ENCODE measurements around the gene FXYD7. TPM values are rescaled to one million over a fixed set of nuclear protein-coding genes. Genes with fewer than 3 reads are reported as not detected.
A peak's percentile ranks its signal among the peaks of the same experiment; 100 is the strongest.

The FXYD7 gene
- total RNA-seq, 1 donor from 2014 or later, result not detected

GRCh38 chr19:35114353-35115176 is 28.5 kb upstream of the FXYD7 start:
- TF ChIP-seq CTCF (IDR thresholded peaks at IDR 0.05; ENCODE audit: borderline replicate concordance), result no peak
- H3K4me1 ChIP-seq, result peaks cover 19% of the 10 kb centered on the region
- H3K27ac ChIP-seq (replicated peaks), result no peak overlapping the region
- peak overlapping the region; percentile 54 for H3K4me3 ChIP-seq
- intact Hi-C loops (cut with micrococcal nuclease), result no loop called here
- DNase-seq, result peak; percentile 72
- H3K36me3 ChIP-seq, result no peaks in the 10 kb centered on the region
- no peaks in the 10 kb centered on the region for H3K27me3 ChIP-seq (ENCODE audit: low read depth)
- no peaks in the 10 kb centered on the region for H3K9me3 ChIP-seq (replicated peaks)

DNA sequence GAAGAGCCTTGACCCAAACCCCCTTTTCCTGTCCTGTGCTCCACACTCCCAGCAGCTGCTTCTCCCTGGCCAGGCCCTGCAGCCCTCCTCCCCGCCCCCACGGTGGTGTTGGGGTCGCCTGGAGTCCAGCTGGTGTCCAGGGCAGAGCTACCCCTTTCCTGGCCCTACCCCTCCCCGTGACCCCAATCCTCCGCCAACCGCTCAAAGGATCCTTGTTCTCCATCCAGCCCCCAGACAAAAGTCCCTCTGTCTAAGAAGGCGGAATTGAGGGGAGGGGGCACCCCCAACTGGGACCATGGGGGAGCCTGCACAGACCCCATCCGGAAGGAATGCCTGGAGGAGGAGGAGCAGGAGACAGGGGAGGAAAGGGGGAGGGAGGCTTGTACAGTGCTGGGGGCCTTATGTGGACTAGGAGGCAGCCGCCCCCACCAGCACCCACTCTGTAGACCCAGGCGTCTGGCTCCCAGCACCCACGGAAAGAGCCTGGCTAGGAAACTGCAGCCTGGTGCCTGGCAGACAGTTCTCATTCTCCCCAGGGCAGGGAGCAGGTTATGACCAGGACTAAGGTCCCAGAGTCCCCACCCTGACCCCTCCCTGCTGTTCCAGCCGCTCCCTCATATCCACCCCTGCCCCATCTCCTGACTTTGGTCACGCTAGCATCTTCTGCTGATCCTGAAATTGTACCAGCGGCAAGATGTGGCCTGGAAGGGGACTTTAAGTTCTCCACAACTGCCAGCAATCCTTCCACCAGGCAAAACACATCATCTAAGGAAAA is 27.7 kb upstream of the FXYD7 start, which contains the start of gene FXYD3:
Gene FXYD3, plus strand, starts transcription at position 647 of the 775 bp plus-strand sequence. CDS start 3,554 bp downstream, outside the sequence.
- Histone ChIP-seq H3K4me3 (peak within 1 kb of the TSS; percentile 54), H3K36me3 (no peaks in the 10 kb centered on the region), H3K4me1 (peaks cover 19% of the 10 kb centered on the region), H3K9me3 (replicated peaks) (no peaks in the 10 kb centered on the region), H3K27ac (replicated peaks) (peak within 1 kb of the TSS; percentile 51), H3K27me3 (ENCODE audit: low read depth) (no peaks in the 10 kb centered on the region)
- no peak for DNase-seq
- no peak for TF ChIP-seq CTCF (IDR thresholded peaks at IDR 0.05; ENCODE audit: borderline replicate concordance)
- intact Hi-C loops (cut with micrococcal nuclease), result no loop called here

GRCh38 chr19:35116072-35116801 is 26.8 kb upstream of the FXYD7 start:
- H3K36me3 ChIP-seq, result no peaks in the 10 kb centered on the region
- H3K27me3 ChIP-seq (ENCODE audit: low read depth), result no peaks in the 10 kb centered on the region
- H3K9me3 ChIP-seq (replicated peaks), result no peaks in the 10 kb centered on the region
- TF ChIP-seq CTCF (IDR thresholded peaks at IDR 0.05; ENCODE audit: borderline replicate concordance), result no peak
- intact Hi-C loops (cut with micrococcal nuclease), result no loop called here
- H3K4me1 ChIP-seq, result peaks cover 19% of the 10 kb centered on the region
- peak overlapping the region; percentile 25 for H3K4me3 ChIP-seq
- DNase-seq, result no peak
- H3K27ac ChIP-seq (replicated peaks), result peak overlapping the region; percentile 51

DNA sequence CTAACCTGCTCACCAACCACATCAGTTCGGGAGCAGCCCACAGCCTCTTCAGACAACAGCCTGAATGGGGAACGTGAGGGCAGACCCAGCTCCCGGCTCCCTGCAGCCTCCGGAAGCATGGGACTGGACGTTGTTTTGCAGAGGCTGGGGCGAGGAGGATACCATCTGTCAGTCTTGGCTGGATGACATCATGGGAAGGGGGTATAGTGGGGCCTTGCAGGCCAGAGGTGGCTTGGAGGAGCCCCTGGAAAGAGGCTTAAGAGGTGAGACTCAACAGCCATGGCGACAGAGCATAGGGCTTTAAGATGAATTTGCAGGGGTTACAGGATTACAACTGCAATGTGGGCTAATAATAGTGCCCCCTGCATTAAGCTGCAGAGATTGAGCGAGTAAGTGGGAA is 25.9 kb upstream of the FXYD7 start:
- H3K36me3 ChIP-seq, result no peaks in the 10 kb centered on the region
- H3K27ac ChIP-seq (replicated peaks), result peak overlapping the region; percentile 14
- H3K9me3 ChIP-seq (replicated peaks), result no peaks in the 10 kb centered on the region
- no peak for DNase-seq
- no peak for TF ChIP-seq CTCF (IDR thresholded peaks at IDR 0.05; ENCODE audit: borderline replicate concordance)
- intact Hi-C loops (cut with micrococcal nuclease), result no loop called here
- H3K27me3 ChIP-seq (ENCODE audit: low read depth), result no peaks in the 10 kb centered on the region
- H3K4me1 ChIP-seq, result peaks cover 19% of the 10 kb centered on the region
- H3K4me3 ChIP-seq, result peak overlapping the region; percentile 25

DNA sequence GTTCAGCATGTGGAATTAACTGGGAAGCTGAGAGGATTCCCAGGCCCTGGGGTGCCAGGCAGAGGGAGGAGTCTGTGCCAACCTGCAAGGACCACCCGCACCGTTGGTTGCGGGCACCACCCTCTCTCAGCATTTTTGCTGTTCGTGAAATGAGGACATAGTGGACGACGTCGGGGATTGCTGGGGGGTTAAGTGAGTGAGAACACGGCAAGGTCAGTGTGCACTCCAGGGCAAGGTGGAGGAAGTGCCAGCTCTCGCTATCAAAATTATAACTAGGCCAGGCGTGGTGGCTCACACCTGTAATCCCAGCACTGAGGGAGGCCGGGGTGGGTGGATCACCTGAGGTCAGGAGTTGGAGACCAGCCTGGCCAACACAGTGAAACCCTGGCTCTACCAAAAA is 25.3 kb upstream of the FXYD7 start:
- Histone ChIP-seq H3K27ac (replicated peaks) (no peak overlapping the region), H3K4me1 (peaks cover 19% of the 10 kb centered on the region), H3K27me3 (ENCODE audit: low read depth) (no peaks in the 10 kb centered on the region), H3K36me3 (no peaks in the 10 kb centered on the region), H3K9me3 (replicated peaks) (no peaks in the 10 kb centered on the region), H3K4me3 (no peak overlapping the region)
- DNase-seq, result no peak
- intact Hi-C loops (cut with micrococcal nuclease), result no loop called here
- no peak for TF ChIP-seq CTCF (IDR thresholded peaks at IDR 0.05; ENCODE audit: borderline replicate concordance)
